Erythroblast (primary cell): ENCODE data around the gene PMAIP1.

Source experiments
- GATA1 ChIP-seq: IDR thresholded peaks from 2 replicates; pipeline ENCODE4 v1.6.1; 2011; ENCODE audit warnings: low read depth, mild to moderate bottlenecking, control low read depth, low read length, moderate library complexity
- POLR2A ChIP-seq: IDR thresholded peaks from 2 replicates; pipeline ENCODE4 v1.6.1; 2011; ENCODE audit warnings: mild to moderate bottlenecking, low read length

DNA sequence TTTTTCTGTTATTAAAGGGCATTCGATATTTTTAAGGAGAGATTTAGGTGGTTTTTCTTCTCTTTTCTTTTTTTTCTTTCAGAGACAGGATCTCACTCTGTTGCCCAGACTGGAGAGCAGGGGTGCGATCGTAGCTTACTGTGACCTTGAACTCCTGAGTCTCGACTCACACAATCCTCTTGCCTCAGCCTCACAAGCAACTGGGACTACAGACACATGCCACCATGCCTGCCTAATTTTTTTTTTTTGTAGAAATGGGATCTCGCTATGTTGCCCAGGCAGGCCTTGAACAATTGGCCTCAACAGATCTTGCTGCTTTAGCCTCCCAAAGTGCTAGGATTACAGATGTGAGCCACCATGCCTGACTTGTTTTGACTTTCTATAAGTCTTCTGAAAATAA lies 26.3 kb downstream of the PMAIP1 start:
- TF ChIP-seq POLR2A (no peak), GATA1 (no peak)
